Lower leg skin (tissue), 3 donors: Measurements from ENCODE around the gene MBOAT7.

ENCODE experiments used
- CTCF ChIP-seq, 3 donors: fragments of 450-650 bp; IDR thresholded peaks; one replicate each; pipeline ENCODE4 v1.5.1; 2016; ENCODE audit warnings: antibody characterized with exemption in 3 of 3, mild to moderate bottlenecking in 3 of 3, moderate library complexity in 2 of 3
- POLR2A ChIP-seq, 2 donors: fragments of 450-650 bp; IDR thresholded peaks; one replicate each; pipeline ENCODE4 v1.6.1; 2016 to 2017; ENCODE audit warnings: antibody characterized with exemption in 2 of 2, mild to moderate bottlenecking in 1 of 2, moderate library complexity in 1 of 2

- TF ChIP-seq CTCF (IDR thresholded peaks at IDR 0.05) (no peak), POLR2A (IDR thresholded peaks at IDR 0.05) (no peak)
Observed at GRCh38 chr19:54207676-54207982, 18.2 kb upstream of the MBOAT7 start.
